Measurements from ENCODE around the gene LAGE3.

Gene LAGE3

DNA sequence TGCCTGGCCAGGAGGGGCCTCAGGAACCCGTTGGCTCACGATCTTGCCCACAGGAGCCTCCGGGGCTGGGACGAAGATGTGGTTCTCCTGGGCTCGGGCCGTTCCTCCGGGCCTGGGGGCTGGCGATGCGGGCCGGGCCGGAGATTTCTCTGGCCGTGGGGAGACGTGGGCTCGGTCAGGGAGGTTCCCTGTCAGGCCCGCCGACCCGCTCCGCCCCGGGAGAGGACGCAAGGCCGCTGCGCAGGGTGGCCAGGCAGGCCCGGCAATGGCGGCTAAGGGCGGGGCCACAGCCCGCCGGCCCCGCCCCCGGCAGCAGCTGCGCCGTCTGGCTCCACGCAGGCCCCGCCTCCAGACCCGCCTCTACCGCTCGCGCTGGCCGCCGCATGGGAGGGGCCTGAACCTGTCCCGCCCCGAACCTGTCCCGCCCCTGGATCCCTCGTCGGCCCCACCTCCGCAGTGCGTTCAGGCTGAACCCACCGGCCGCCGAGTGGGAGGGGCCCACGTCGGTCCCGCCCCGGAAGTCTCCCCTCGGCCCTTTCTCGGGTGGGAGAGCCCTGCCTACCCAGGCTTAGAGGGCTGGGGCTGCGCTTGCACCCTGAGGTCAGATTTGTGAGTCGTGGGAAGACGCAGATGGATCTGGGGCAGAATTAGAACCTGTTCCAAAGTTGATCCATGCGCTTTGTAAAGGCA is 37.0 kb upstream of the LAGE3 start, which contains the start of gene FAM3A:
Gene FAM3A (minus strand): TSS at position 267 of the 690 bp plus-strand sequence. CDS start 460 bp downstream, outside the sequence.
- FAIRE-seq (no peak), DNase-seq (ENCODE audit: insufficient read length, low spot score) (peak; percentile 38)
- TF ChIP-seq, protein P1, sequence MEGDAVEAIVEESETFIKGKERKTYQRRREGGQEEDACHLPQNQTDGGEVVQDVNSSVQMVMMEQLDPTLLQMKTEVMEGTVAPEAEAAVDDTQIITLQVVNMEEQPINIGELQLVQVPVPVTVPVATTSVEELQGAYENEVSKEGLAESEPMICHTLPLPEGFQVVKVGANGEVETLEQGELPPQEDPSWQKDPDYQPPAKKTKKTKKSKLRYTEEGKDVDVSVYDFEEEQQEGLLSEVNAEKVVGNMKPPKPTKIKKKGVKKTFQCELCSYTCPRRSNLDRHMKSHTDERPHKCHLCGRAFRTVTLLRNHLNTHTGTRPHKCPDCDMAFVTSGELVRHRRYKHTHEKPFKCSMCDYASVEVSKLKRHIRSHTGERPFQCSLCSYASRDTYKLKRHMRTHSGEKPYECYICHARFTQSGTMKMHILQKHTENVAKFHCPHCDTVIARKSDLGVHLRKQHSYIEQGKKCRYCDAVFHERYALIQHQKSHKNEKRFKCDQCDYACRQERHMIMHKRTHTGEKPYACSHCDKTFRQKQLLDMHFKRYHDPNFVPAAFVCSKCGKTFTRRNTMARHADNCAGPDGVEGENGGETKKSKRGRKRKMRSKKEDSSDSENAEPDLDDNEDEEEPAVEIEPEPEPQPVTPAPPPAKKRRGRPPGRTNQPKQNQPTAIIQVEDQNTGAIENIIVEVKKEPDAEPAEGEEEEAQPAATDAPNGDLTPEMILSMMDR (IDR thresholded peaks at IDR 0.05; ENCODE audit: insufficient read depth, missing control alignments): no peak

DNA sequence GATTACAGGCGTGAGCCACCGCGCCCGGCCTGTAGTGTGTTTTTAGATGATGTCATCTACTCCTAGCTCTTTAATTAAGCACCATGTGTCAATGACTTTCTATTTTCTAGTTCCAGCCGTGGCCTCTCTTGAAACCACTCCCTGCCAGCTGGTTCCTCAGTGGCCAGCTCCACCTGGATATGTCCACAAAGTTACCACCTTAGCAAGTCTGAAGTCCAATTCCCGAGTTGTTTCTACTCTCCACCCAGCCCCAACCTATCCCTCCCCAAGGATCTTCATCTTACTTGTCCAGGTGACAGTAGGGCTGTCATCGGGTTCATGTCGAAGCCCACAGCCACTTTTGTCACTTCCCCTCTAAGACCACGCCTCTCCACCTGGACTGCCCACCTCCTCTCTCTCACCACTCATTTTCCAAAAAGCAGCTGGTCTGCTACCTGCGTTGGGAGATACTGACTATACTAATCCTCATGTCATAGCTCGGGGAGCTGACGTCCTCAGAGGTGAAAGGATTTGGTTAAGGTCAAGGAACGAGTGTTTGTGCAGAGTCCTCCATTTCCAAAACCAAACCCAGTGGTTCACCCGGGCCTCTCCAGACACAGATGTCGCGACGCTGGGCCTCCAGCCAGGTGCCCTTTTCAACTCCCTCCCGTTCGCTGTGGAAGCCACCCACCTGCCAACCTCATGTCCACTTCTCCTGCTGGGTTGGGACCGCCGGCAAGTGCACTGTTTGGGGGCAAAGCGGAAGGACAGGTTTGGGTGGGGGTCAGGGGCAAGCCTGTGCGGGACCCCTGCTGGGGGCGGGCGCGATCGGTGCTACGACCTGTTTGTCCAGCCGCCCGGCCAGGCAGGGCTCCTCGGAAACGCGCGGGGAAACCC is 36.2 kb upstream of the LAGE3 start:
- DNase-seq (ENCODE audit: insufficient read length, low spot score): no peak
- FAIRE-seq: no peak
- TF ChIP-seq, protein P1 (IDR thresholded peaks at IDR 0.05; ENCODE audit: insufficient read depth, missing control alignments): no peak

DNA sequence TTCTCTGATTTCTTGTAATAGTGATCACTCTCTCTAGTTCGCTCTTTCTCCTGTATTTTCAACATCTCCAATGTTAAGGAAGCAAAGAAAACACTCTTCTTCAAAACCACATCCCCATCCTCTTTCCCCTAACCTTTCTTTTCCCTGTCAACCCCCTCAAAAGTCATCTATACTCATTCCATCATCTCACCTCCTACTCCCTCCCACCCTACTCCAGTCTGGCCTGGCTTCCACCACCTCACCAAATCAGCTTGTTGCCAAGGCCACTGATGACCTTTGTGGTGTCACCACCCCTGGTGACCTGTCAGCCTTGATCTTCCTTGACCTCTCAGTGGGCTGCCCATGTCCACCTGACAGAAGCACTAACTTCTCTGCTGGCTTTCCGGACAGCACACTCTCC is 34.6 kb upstream of the LAGE3 start:
- TF ChIP-seq, protein P1 (IDR thresholded peaks at IDR 0.05; ENCODE audit: insufficient read depth, missing control alignments): no peak
- FAIRE-seq (no peak), DNase-seq (ENCODE audit: insufficient read length, low spot score) (no peak)

DNA sequence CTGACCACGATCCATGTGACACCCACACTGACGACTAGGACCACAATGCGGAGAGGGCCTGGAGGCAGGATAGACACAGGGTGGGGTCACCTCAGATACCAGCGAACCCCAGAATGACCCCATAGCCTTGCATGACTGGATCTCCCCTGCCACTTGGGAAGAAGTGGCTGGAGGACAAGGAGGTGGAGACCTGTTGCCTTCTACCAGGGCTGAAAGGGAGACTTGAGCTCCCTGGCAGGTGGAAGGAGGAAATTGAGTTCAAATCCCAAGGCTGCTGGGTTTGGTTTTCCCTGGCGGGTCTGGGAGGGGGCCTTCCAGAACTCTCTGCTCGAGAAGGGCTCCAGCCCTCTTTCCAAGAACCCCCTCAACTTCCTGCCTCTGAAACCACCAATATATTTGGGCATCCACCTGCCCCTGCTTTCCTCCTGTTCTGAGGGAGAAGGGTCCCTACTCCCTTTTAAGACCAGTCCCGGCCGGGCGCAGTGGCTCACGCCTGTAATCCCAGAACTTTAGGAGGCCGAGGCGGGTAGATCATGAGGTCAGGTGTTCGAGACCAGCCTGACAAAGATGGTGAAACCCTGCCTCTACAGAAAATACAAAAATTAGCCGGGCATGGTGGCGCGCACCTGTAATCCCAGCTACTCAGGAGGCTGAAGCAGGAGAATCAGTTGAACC is 33.9 kb upstream of the LAGE3 start:
- FAIRE-seq (no peak), DNase-seq (ENCODE audit: insufficient read length, low spot score) (no peak)
- TF ChIP-seq, protein P1 (IDR thresholded peaks at IDR 0.05; ENCODE audit: insufficient read depth, missing control alignments): no peak

DNA sequence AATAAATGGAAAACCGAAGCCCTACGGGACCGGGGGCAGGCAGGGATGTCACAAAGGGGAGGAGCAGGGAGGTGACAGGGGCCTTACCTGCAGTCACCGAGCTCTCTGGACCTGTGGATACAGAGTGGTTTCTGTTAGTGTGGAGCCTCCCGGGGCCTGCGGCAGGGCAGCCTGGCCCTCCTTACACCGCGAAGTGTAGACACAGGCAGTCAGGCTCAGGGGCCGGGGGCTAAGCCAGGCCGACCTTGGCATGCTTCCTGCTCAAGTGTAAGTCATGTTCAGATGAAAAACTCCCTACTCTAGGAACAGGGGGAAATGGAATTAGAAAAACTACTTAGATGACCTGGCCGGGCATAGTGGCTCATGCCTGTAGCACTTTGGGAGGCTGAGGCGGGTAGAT is 32.7 kb upstream of the LAGE3 start:
- TF ChIP-seq, protein P1 (IDR thresholded peaks at IDR 0.05; ENCODE audit: insufficient read depth, missing control alignments): no peak
- DNase-seq (ENCODE audit: insufficient read length, low spot score) (no peak), FAIRE-seq (no peak)

DNA sequence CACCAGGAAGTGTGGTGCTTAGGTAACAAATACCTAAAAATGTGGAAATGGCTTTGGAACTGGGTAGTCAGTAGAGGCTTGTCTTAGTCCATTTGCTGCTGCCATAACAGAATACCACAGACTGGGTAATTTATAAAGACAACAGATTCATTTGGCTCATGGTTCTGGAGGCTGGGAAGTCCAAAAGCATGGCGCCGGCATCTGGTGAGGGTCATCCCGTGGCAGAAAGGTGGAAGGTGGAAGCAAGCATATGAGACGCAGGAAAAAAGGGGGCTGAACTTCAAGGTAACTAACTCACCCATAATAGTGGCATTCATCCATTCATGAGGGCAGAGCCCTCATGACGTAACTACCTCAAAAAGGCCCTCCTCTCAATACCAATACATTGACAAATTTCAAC is 30.4 kb upstream of the LAGE3 start:
- DNase-seq (ENCODE audit: insufficient read length, low spot score): no peak
- no peak for FAIRE-seq
- TF ChIP-seq, protein P1 (IDR thresholded peaks at IDR 0.05; ENCODE audit: insufficient read depth, missing control alignments): no peak

Data from D721Med (cell line).